ENCODE results near the gene ATP8A2. TPM values are rescaled to one million over a fixed set of nuclear protein-coding genes. Genes with fewer than 3 reads are reported as not detected.

Gene ATP8A2
- total and polyA plus RNA-seq, 2 of the 8 experiments (the other 6 are each of a cell fraction or from before 2014, with no cell fraction given), result 2.4 to 8.3 TPM

DNA sequence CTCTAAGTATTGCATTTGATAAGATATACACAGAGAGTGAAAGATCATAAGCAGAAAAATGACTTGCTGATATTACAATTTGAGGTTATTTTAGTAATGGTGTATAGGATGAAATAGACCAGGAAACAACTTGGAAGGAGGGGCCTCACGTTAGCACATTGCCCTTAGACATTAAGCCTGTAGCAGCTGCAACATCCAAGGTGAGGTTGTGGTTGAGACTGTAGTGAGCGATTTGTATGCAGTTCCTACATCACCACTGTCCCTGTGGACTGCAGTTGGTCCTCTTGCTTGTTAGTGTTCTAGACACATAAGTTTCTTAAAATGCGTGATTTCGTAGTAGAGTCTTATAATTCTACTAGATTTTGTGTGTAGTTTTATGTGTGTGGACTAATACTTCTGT is 311.3 kb downstream of the ATP8A2 start:
- 92% methylated on average over 4 of the region's 4 CpGs; no CpG with 5 or more reads in 1 of the 2 experiments for WGBS, 2 experiments (ENCODE audit: extremely low coverage in 1 of 2, insufficient coverage in 1 of 2, insufficient read length in 1 of 2, insufficient replicate concordance in 2 of 2, low coverage in 1 of 2, low lambda C conversion rate in 2 of 2, missing lambda C conversion rate in 1 of 2)
- no peak overlapping the region for H3K4me3 ChIP-seq (ENCODE audit: extremely low read depth in 1 of 4, insufficient read depth in 2 of 4, low read depth in 3 of 4, low read length in 4 of 4)
- no peak for TF ChIP-seq TAF7 (optimal IDR thresholded peaks at IDR 0.05; ENCODE audit: borderline replicate concordance, low read depth, low read length)
- no peak for TF ChIP-seq POU5F1 (IDR thresholded peaks at IDR 0.05; ENCODE audit: low read depth, low read length)
- no peak for TF ChIP-seq EZH2 (IDR thresholded peaks at IDR 0.05; ENCODE audit: low read depth, low read length, severe bottlenecking)
- TF ChIP-seq, protein P1, sequence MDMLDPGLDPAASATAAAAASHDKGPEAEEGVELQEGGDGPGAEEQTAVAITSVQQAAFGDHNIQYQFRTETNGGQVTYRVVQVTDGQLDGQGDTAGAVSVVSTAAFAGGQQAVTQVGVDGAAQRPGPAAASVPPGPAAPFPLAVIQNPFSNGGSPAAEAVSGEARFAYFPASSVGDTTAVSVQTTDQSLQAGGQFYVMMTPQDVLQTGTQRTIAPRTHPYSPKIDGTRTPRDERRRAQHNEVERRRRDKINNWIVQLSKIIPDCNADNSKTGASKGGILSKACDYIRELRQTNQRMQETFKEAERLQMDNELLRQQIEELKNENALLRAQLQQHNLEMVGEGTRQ (IDR thresholded peaks at IDR 0.05; ENCODE audit: low read length), result no peak
- TF ChIP-seq EP300 (IDR thresholded peaks at IDR 0.05; ENCODE audit: borderline replicate concordance in 1 of 2, low read depth in 2 of 2, low read length in 2 of 2), result no peak
- TF ChIP-seq RNF2 (IDR thresholded peaks at IDR 0.05; ENCODE audit: borderline replicate concordance, low read depth, low read length, missing control alignments, poor library complexity, severe bottlenecking), result no peak
- no peak for TF ChIP-seq CEBPB (IDR thresholded peaks at IDR 0.05; ENCODE audit: low read depth, low read length)
- no peak for TF ChIP-seq HDAC6 (IDR thresholded peaks at IDR 0.05; ENCODE audit: low read depth, low read length)
- TF ChIP-seq, protein P2, sequence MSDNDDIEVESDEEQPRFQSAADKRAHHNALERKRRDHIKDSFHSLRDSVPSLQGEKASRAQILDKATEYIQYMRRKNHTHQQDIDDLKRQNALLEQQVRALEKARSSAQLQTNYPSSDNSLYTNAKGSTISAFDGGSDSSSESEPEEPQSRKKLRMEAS (IDR thresholded peaks at IDR 0.05), result no peak
- TF ChIP-seq CBX8 (IDR thresholded peaks at IDR 0.05; ENCODE audit: borderline replicate concordance, low read depth, low read length), result no peak

More for the DNA sequence above, 311.3 kb downstream of the ATP8A2 start:
- no peak overlapping the region for H3K4ac ChIP-seq (replicated peaks; ENCODE audit: insufficient read length, low read depth, low read length)
- H3K23me2 ChIP-seq (ENCODE audit: low read depth, low read length), result no peaks in the 10 kb centered on the region
- no peak overlapping the region for H3K56ac ChIP-seq (replicated peaks; ENCODE audit: insufficient read length, low read depth, low read length)
- no peak overlapping the region for H3K18ac ChIP-seq (ENCODE audit: extremely low read depth, low read length)
- no peak overlapping the region for H4K5ac ChIP-seq (ENCODE audit: insufficient read length, low read depth, low read length)
- no peak overlapping the region for H3K27ac ChIP-seq (ENCODE audit: low read depth, low read length)
- no peak for DNase-seq (ENCODE audit: low read depth in 1 of 2, low spot score in 2 of 2)
- H3K79me2 ChIP-seq (ENCODE audit: control insufficient read depth in 1 of 2, insufficient read depth in 2 of 2, low read length in 2 of 2), result no peaks in the 10 kb centered on the region
- no peak overlapping the region for H4K8ac ChIP-seq (ENCODE audit: extremely low read depth, insufficient read depth, low read length)
- no peaks in the 10 kb centered on the region for H3K36me3 ChIP-seq (ENCODE audit: control insufficient read depth in 2 of 4, insufficient read depth in 4 of 4, low read length in 3 of 4)
- no peak overlapping the region for H3K4me2 ChIP-seq (ENCODE audit: insufficient read depth in 1 of 2, low read depth in 2 of 2, low read length in 2 of 2)
- no peak overlapping the region for H3K9ac ChIP-seq (replicated peaks in 1 of 4; ENCODE audit: extremely low read depth in 1 of 4, low read depth in 3 of 4, low read length in 3 of 4)
- H3K79me1 ChIP-seq (ENCODE audit: low read depth, low read length), result no peaks in the 10 kb centered on the region
- ChIA-PET CTCF (ENCODE audit: partially characterized antibody) (no interaction called here), POLR2A (ENCODE audit: partially characterized antibody) (no interaction called here)
- no peak overlapping the region for H2BK12ac ChIP-seq (ENCODE audit: low read depth, low read length)
- H4K91ac ChIP-seq (replicated peaks; ENCODE audit: insufficient read length, low read length), result no peak overlapping the region
- H2AFZ ChIP-seq (ENCODE audit: low read length), result no peak overlapping the region
- no peak for FAIRE-seq
- H3K4me1 ChIP-seq (replicated peaks in 1 of 4; ENCODE audit: control insufficient read depth in 3 of 4, insufficient read depth in 4 of 4, low read length in 3 of 4), result no peaks in the 10 kb centered on the region
- no peaks in the 10 kb centered on the region for H3K27me3 ChIP-seq (replicated peaks in 1 of 4; ENCODE audit: control insufficient read depth in 3 of 4, extremely low read depth in 1 of 4, insufficient read depth in 3 of 4, low read length in 3 of 4)
- no peak overlapping the region for H3K23ac ChIP-seq (ENCODE audit: insufficient read length)
- no peak overlapping the region for H2AK5ac ChIP-seq (ENCODE audit: low read depth, low read length)
- H3K14ac ChIP-seq (ENCODE audit: insufficient read length), result no peak overlapping the region
- no peaks in the 10 kb centered on the region; a peak in 1 of 4 replicates for H3K9me3 ChIP-seq (ENCODE audit: insufficient read depth in 2 of 2, low read depth in 1 of 2, low read length in 1 of 2)
- no peaks in the 10 kb centered on the region for H4K20me1 ChIP-seq (replicated peaks in 1 of 2; ENCODE audit: control insufficient read depth in 1 of 2, insufficient read depth in 2 of 2, low read length in 2 of 2)
- no peak overlapping the region for H2BK5ac ChIP-seq (ENCODE audit: low read depth, low read length)
- no peak overlapping the region for H2BK15ac ChIP-seq (ENCODE audit: low read length)
- no peak overlapping the region for H2BK20ac ChIP-seq (ENCODE audit: low read length)
- no peak overlapping the region for H2BK120ac ChIP-seq (replicated peaks; ENCODE audit: low read depth, low read length)

Measured in H1 (cell line).